WTC11 (cell line): ENCODE results near the gene MSGN1.

Source experiments
- FOXJ3 ChIP-seq: sonication (generic); formaldehyde crosslinking; IDR thresholded peaks from 2 replicates; pipeline ENCODE4 v1.9.0; 2021; ENCODE audit warnings: missing genetic modification reagents, mild to moderate bottlenecking, borderline replicate concordance
- NR1H2 ChIP-seq: sonication (generic); formaldehyde crosslinking; IDR thresholded peaks from 2 replicates; pipeline ENCODE4 v1.9.0; 2021; ENCODE audit warnings: mild to moderate bottlenecking, moderate library complexity, missing genetic modification reagents
- TF ChIP-seq, protein P1 (sequence below): fragments of 200-600 bp; IDR thresholded peaks from 2 replicates; pipeline ENCODE4 v1.8.0; 2022; ENCODE audit warnings: antibody characterized with exemption

DNA sequence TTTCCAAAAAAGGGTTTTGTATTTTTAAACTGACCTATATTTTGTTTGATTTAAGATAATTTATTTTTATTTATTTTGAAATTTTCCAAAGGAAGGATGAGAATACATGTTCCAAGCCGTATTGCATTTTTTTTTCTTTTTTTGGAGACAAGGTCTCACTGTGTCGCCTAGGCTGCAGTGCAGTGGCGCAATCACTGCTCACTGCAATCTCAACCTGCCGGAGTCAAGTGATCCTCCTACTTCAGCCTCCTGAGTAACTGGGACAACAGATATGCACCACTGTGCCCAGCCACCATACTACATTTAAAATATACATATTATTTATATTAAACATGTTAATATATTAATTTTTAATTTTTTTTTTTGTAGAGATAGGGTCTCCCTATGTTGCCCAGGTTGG is 47.4 kb upstream of the MSGN1 start:
- TF ChIP-seq, protein P1, sequence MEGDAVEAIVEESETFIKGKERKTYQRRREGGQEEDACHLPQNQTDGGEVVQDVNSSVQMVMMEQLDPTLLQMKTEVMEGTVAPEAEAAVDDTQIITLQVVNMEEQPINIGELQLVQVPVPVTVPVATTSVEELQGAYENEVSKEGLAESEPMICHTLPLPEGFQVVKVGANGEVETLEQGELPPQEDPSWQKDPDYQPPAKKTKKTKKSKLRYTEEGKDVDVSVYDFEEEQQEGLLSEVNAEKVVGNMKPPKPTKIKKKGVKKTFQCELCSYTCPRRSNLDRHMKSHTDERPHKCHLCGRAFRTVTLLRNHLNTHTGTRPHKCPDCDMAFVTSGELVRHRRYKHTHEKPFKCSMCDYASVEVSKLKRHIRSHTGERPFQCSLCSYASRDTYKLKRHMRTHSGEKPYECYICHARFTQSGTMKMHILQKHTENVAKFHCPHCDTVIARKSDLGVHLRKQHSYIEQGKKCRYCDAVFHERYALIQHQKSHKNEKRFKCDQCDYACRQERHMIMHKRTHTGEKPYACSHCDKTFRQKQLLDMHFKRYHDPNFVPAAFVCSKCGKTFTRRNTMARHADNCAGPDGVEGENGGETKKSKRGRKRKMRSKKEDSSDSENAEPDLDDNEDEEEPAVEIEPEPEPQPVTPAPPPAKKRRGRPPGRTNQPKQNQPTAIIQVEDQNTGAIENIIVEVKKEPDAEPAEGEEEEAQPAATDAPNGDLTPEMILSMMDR, result no peak
- TF ChIP-seq FOXJ3 (no peak), NR1H2 (CRISPR knock-in tag) (no peak)
